IPS DF 6.9 (cell line): ENCODE measurements around the gene TRMT44.
"Not testable (repeated sequence)": the region's sequence is repeated elsewhere in the genome, so short reads cannot be mapped to it uniquely, and the experiment has no call there.

ENCODE experiments used
- DNase-seq: peaks from one replicate; pipeline ENCODE4 v3.0.0-alpha.2; 2013; ENCODE audit warnings: low read depth, low spot score
- H3K27ac ChIP-seq: one replicate; pipeline ENCODE4 v1.5.1; 2013; ENCODE audit warnings: low read length, control low read depth
- H3K27me3 ChIP-seq: 2 replicates; pipeline ENCODE4 v1.6.1; 2013; ENCODE audit warnings: mild to moderate bottlenecking, low read length; ENCODE audit not compliant: control insufficient read depth, insufficient read depth
- H3K36me3 ChIP-seq: 2 replicates; pipeline ENCODE4 v1.6.1; 2013; ENCODE audit warnings: low read length; ENCODE audit not compliant: control insufficient read depth, insufficient read depth
- H3K4me1 ChIP-seq: 2 replicates; pipeline ENCODE4 v1.6.1; 2013; ENCODE audit warnings: low read length; ENCODE audit not compliant: control insufficient read depth, insufficient read depth
- H3K4me3 ChIP-seq: 2 replicates; pipeline ENCODE4 v1.5.1; 2013; ENCODE audit warnings: mild to moderate bottlenecking, low read length
- H3K9me3 ChIP-seq: 2 replicates; pipeline ENCODE4 v1.6.1; 2013; ENCODE audit warnings: low read length, inconsistent platforms; ENCODE audit not compliant: control insufficient read depth, insufficient read depth
- WGBS: extraction: QIAGEN DNeasy Blood & Tissue Kit; methylation state at CpG from one replicate; pipeline ENCODE4 v1.1.7; 2013; ENCODE audit warnings: mixed read lengths, missing lambda C conversion rate; ENCODE audit not compliant: insufficient read length, insufficient coverage; 5-methylcytosine and 5-hydroxymethylcytosine counted together

The TRMT44 gene

DNA sequence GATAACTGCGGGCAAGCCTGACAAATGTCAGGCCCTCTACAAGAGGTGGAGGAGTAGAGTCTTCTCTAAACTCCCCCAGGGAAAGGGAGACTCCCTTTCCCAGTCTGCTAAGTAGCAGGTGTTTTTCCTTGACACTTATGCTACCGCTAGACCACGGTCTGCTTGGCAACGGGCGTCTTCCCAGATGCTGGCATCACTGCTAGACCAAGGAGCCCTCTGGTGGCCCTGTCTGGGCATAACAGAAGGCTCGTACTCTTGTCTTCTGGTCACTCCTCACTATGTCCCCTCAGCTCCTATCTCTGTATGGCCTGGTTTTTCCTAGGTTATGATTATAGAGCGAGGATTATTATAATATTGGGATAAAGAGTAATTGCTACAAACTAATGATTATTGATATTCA lies 33.7 kb upstream of the TRMT44 start:
- not testable (repeated sequence) for H3K27ac ChIP-seq, H3K9me3 ChIP-seq, H3K36me3 ChIP-seq, H3K4me3 ChIP-seq, H3K27me3 ChIP-seq, DNase-seq, H3K4me1 ChIP-seq
- WGBS, result no CpG with 5 or more reads among the region's 7 CpGs

GRCh38 chr4:8407316-8407715 lies 33.3 kb upstream of the TRMT44 start:
- Histone ChIP-seq H3K4me3 (no peak overlapping the region), H3K4me1 (peaks cover 3% of the 10 kb centered on the region; the same call in 1 of the 2 replicates), H3K27me3 (no peaks in the 10 kb centered on the region), H3K27ac (no peak overlapping the region), H3K36me3 (no peaks in the 10 kb centered on the region), H3K9me3 (no peaks in the 10 kb centered on the region)
- no peak for DNase-seq
- WGBS, result no CpG with 5 or more reads among the region's 14 CpGs

DNA sequence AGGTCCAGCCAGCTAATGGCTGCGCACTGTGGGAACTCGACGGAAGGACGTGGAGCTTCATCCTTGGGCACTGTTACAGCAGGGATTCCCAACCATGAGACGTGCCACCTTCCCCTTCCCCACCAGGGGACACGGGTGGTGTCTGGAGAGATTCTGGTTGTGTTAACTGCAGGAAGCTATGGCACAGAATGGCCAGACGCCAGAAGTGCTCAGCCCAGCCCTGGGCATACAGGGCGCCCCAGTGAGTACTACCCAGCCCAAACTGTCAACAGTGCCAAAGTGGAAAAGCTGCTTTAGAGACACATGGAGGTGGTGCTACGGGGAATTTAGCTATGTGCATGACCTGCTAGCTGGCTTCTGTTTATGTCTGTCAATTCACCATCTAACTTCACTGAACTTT lies 32.8 kb upstream of the TRMT44 start:
- H3K9me3 ChIP-seq, result no peaks in the 10 kb centered on the region
- H3K4me3 ChIP-seq, result no peak overlapping the region
- no peaks in the 10 kb centered on the region for H3K36me3 ChIP-seq
- no peak overlapping the region for H3K27ac ChIP-seq
- peaks cover 3% of the 10 kb centered on the region; the same call in 1 of the 2 replicates for H3K4me1 ChIP-seq
- H3K27me3 ChIP-seq, result no peaks in the 10 kb centered on the region
- DNase-seq, result no peak
- WGBS, result no CpG with 5 or more reads among the region's 9 CpGs

- H3K4me3 ChIP-seq, result no peak overlapping the region
- no peak for DNase-seq
- H3K9me3 ChIP-seq, result no peaks in the 10 kb centered on the region
- no peaks in the 10 kb centered on the region for H3K36me3 ChIP-seq
- no CpG with 5 or more reads among the region's 17 CpGs for WGBS
- no peak overlapping the region for H3K27ac ChIP-seq
- H3K4me1 ChIP-seq, result peaks cover 3% of the 10 kb centered on the region; the same call in 1 of the 2 replicates
- no peaks in the 10 kb centered on the region for H3K27me3 ChIP-seq
Measured at GRCh38 chr4:8409264-8410065, 31.1 kb upstream of the TRMT44 start.

DNA sequence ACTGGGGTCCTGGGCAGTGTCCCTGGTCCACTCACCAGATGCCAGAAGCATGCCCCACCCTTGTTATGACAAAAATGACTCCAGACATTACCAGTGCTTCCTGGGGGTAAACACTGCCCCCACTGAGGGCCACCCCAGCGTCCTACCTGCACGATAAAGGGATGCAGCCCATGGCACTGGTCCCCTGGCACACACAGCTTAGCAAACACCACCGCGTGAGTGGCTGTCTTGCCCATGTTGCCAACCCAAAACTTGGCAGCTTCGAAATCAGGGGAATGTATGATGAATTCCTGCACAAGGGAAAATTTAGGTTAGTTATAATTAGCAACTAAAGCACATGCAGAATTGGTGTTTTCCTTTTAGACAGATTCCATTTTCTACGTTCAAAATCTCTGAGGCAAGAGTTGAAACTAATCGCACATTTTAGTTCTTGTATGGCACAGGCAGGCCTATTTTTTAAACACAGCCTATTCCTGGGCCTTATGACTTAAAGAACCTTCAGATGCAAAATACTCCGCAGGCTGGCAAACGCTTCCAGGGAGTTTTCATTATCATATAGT lies 30.4 kb upstream of the TRMT44 start:
- H3K4me3 ChIP-seq, result no peak overlapping the region
- no peak overlapping the region for H3K27ac ChIP-seq
- H3K4me1 ChIP-seq, result peaks cover 3% of the 10 kb centered on the region; the same call in 1 of the 2 replicates
- no CpG with 5 or more reads among the region's 9 CpGs for WGBS
- no peaks in the 10 kb centered on the region for H3K9me3 ChIP-seq
- H3K27me3 ChIP-seq, result no peaks in the 10 kb centered on the region
- H3K36me3 ChIP-seq, result no peaks in the 10 kb centered on the region
- no peak for DNase-seq

DNA sequence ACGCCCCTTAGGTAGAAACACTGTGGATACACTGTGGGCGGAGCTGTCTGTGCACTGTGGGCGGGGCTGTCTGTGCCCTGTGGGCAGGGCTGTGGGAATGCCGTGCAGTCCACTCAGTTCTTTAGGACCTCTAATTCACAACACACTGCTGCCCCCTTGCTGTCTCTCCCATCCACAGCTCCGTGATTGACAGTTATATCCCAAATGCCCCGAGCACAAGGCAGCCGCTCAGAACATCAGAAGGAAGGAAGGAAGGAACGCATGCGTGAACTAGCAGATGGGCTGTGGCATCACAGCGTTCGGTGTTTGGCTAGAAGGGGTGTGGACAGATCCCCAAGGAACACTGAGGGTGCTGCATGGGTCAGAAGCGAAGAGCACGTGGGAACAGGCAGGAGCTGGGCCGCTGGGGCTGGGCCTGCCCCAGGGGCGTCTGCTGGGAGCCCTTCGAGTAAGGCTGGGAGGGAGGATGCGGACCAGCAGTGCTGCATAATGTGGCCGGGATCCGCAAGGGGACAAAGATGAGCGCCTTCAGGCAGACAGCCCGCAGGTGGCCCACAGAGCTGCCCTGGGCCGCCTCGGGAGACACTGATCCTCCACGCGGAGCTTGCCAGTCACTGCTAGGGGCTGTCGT lies 29.8 kb upstream of the TRMT44 start:
- Histone ChIP-seq H3K27me3 (no peaks in the 10 kb centered on the region), H3K4me3 (no peak overlapping the region), H3K36me3 (no peaks in the 10 kb centered on the region), H3K4me1 (peaks cover 3% of the 10 kb centered on the region; the same call in 1 of the 2 replicates), H3K9me3 (no peaks in the 10 kb centered on the region), H3K27ac (no peak overlapping the region)
- DNase-seq, result peak; percentile 64
- WGBS, result no CpG with 5 or more reads among the region's 26 CpGs

GRCh38 chr4:8411351-8412180 lies 29.0 kb upstream of the TRMT44 start:
- DNase-seq, result no peak
- peaks cover 3% of the 10 kb centered on the region; the same call in 1 of the 2 replicates for H3K4me1 ChIP-seq
- H3K36me3 ChIP-seq, result no peaks in the 10 kb centered on the region
- no peak overlapping the region for H3K27ac ChIP-seq
- WGBS, result no CpG with 5 or more reads among the region's 13 CpGs
- H3K4me3 ChIP-seq, result no peak overlapping the region
- no peaks in the 10 kb centered on the region for H3K27me3 ChIP-seq
- H3K9me3 ChIP-seq, result no peaks in the 10 kb centered on the region

DNA sequence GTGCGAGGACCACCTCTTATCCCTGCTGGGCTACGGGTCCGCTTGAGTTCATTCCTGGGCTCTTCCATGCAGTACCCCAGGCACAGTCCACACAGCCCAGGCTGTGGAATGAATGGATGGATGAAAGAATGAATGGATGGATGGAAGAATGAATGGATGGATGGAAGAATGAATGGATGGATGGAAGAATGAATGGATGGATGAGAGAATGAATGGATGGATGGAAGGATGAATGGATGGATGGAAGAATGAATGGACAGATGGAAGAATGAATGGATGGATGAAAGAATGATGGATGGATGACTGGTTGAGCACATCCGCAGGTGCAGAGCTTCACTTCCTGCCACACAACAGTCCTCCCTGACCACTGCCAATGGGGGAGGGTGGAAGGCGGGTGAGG lies 28.3 kb upstream of the TRMT44 start:
- no peak for DNase-seq
- Histone ChIP-seq H3K27ac (no peak overlapping the region), H3K36me3 (no peaks in the 10 kb centered on the region), H3K27me3 (no peaks in the 10 kb centered on the region), H3K4me3 (no peak overlapping the region), H3K9me3 (no peaks in the 10 kb centered on the region), H3K4me1 (peaks cover 3% of the 10 kb centered on the region; the same call in 1 of the 2 replicates)
- WGBS, result no CpG with 5 or more reads among the region's 5 CpGs

- Histone ChIP-seq H3K4me3 (no peak overlapping the region), H3K27me3 (no peaks in the 10 kb centered on the region), H3K36me3 (no peaks in the 10 kb centered on the region), H3K27ac (no peak overlapping the region), H3K4me1 (peaks cover 3% of the 10 kb centered on the region; the same call in 1 of the 2 replicates), H3K9me3 (no peaks in the 10 kb centered on the region)
- DNase-seq, result no peak
- WGBS, result no CpG with 5 or more reads among the region's 2 CpGs
Measured at GRCh38 chr4:8414377-8414776, 26.2 kb upstream of the TRMT44 start.

DNA sequence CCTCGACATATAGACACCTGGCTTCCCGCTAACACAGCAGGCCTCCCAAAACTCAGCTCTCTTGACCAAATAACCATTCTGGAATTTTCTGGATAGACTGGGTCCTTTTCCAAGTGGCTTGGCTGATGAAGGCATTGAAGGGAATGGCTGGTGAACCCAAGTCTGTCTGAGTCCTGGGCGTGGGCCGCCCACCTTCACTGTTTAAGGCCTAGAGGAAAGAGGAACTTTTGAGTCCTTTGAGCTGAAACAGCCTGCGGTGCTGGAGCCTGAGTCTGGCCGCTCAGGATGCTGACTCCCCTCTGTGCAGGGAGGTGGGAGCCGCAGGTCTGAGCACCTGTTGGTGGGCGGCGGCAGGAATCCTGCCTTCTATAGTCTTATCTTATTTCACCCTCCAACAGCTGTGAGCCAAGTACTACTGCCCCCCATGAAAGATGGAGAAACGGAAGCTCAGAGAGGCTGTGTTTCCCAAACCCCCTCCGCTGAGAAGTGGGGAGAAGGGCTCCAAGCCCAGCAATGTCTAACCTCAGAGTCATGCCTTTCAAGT lies 23.4 kb upstream of the TRMT44 start:
- Histone ChIP-seq H3K4me3 (no peak overlapping the region), H3K36me3 (no peaks in the 10 kb centered on the region), H3K27me3 (no peaks in the 10 kb centered on the region), H3K27ac (no peak overlapping the region), H3K9me3 (no peaks in the 10 kb centered on the region), H3K4me1 (no peaks in the 10 kb centered on the region)
- WGBS, result no CpG with 5 or more reads among the region's 11 CpGs
- DNase-seq, result no peak
